GM06990 (cell line): ENCODE measurements around the gene PPFIA2.

Experiments used
- DNase-seq: peaks from one replicate; pipeline ENCODE4 v3.0.0-alpha.2; 2011; ENCODE audit not compliant: insufficient read length; ENCODE audit errors: extremely low read depth
- H3K27me3 ChIP-seq: replicated peaks from 2 replicates; pipeline ENCODE4 v1.6.0; 2011; ENCODE audit warnings: low read length; ENCODE audit not compliant: control insufficient read depth, insufficient read depth
- H3K36me3 ChIP-seq: 2 replicates; pipeline ENCODE4 v1.5.1; 2011; ENCODE audit warnings: low read length; ENCODE audit not compliant: control insufficient read depth, insufficient read depth
- H3K4me3 ChIP-seq: replicated peaks from 2 replicates; pipeline ENCODE4 v1.5.1; 2011; ENCODE audit warnings: low read depth, mild to moderate bottlenecking, control low read depth, low read length
- CTCF ChIP-seq: IDR thresholded peaks from 2 replicates; pipeline ENCODE4 v1.5.1; 2011; ENCODE audit warnings: low read length, control low read depth, mild to moderate bottlenecking, inconsistent platforms; ENCODE audit not compliant: insufficient read depth, poor library complexity, severe bottlenecking

Gene PPFIA2

GRCh38 chr12:81779216-81779615, 20.1 kb upstream of the PPFIA2 start:
- TF ChIP-seq CTCF = no peak
- no peak for DNase-seq
- no peak overlapping the region for H3K4me3 ChIP-seq
- H3K27me3 ChIP-seq = no peaks in the 10 kb centered on the region
- no peaks in the 10 kb centered on the region for H3K36me3 ChIP-seq

GRCh38 chr12:81778719-81779118, 19.6 kb upstream of the PPFIA2 start:
- no peak overlapping the region for H3K4me3 ChIP-seq
- H3K27me3 ChIP-seq = no peaks in the 10 kb centered on the region
- no peak for DNase-seq
- no peaks in the 10 kb centered on the region for H3K36me3 ChIP-seq
- no peak for TF ChIP-seq CTCF

GRCh38 chr12:81758421-81759189, 545 bp downstream of the PPFIA2 start:
- Histone ChIP-seq H3K4me3 (no peak overlapping the region), H3K27me3 (no peaks in the 10 kb centered on the region; the same call in 1 of the 2 replicates), H3K36me3 (no peaks in the 10 kb centered on the region)
- no peak for TF ChIP-seq CTCF
- DNase-seq = no peak

GRCh38 chr12:81757731-81758365, 1.3 kb downstream of the PPFIA2 start:
- no peak for TF ChIP-seq CTCF
- no peak for DNase-seq
- Histone ChIP-seq H3K36me3 (no peaks in the 10 kb centered on the region), H3K4me3 (no peak overlapping the region), H3K27me3 (no peaks in the 10 kb centered on the region; the same call in 1 of the 2 replicates)

GRCh38 chr12:81729781-81730180, 29.4 kb downstream of the PPFIA2 start:
- no peaks in the 10 kb centered on the region for H3K27me3 ChIP-seq
- no peak overlapping the region for H3K4me3 ChIP-seq
- TF ChIP-seq CTCF = no peak
- no peaks in the 10 kb centered on the region for H3K36me3 ChIP-seq
- no peak for DNase-seq
